Measurements from ENCODE around the gene PSMD14.
"Not testable (repeated sequence)": the region's sequence is repeated elsewhere in the genome, so short reads cannot be mapped to it uniquely, and the experiment has no call there.

Gene PSMD14

DNA sequence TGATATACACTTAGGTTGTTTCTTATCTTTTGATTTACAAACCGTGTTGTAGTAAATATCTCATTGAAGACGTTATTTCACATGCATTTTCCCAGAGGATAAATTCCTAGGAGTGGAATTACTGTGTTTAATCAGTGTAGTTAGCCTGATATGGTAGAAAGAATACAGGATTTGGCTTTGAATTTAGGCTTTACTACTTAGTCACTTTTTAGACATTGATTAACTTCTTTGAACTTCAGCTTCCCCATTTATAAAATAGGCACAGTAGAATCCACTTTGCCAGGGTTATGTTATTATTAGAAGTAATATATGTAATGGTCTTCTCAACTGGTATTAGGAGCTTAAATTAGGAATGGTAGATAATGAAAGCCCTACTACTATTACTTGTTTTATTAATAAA is 27.4 kb downstream of the PSMD14 start:
- DNase-seq (ENCODE audit: low read depth in 2 of 2, low spot score in 1 of 2), result no peak

DNA sequence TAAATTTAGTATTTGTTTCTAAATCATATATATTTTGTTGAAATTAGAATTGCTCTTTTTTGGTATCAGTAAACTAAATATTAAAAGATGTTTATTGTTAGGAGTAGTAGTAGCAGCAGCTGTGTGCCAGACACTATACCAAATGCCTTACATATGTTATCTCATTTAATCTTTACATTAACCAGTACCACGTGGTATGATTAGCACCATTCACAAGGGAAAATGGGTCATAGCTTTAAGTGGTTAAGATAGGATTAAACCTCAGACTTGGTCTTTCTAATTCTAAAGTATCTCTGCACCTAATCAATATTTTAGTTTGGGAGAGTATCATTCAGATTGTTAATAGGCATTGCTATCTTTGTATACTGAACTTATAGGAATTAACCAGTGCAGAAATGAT is 29.0 kb downstream of the PSMD14 start:
- no peak for DNase-seq (ENCODE audit: low read depth in 2 of 2, low spot score in 1 of 2)

DNA sequence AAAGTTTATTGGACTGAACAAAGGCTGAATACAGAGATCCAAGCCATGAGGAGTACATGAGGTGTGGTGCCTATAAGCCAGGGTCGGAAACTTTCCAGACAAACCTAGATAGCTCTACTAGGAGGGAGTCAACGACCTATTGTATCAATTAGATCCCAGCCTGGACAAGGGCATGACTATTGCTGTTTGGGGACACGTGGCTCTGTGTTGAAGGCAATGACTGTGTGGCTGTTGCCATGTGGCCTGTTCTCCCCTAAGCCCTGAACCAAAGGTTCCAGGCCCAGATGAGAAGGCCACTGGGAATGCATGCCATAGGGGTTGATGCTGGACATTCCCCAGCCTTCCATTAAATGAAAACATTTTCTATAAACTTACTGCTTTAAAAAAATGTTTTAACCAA is 31.3 kb downstream of the PSMD14 start:
- DNase-seq (ENCODE audit: low read depth in 2 of 2, low spot score in 1 of 2), result not testable (repeated sequence)

DNA sequence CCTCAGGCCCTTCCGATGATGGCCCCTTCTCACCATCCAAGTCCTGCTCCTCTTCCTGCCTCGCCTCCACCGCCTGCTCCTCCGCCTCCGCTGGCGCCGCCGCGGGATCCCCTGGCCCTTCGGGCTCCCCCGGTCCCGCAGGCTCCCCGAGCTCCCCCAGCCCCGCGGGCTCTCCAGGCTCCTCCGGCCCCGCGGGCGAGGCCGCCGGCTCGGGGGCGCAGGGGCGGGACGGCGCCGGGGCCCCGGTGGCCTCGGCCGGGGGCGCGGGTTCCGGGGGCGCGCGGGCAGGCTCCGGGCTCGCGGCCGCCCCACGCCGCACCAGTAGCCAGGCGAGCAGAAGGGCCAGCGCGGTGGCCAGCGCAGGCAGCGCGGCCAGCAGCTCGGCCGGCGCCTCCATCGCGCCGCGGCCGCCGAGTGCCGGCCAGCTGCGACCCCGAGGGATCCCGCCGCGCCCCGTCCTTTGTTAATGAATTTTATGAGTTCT is 32.7 kb downstream of the PSMD14 start:
- not testable (repeated sequence) for DNase-seq (ENCODE audit: low read depth in 2 of 2, low spot score in 1 of 2)

DNA sequence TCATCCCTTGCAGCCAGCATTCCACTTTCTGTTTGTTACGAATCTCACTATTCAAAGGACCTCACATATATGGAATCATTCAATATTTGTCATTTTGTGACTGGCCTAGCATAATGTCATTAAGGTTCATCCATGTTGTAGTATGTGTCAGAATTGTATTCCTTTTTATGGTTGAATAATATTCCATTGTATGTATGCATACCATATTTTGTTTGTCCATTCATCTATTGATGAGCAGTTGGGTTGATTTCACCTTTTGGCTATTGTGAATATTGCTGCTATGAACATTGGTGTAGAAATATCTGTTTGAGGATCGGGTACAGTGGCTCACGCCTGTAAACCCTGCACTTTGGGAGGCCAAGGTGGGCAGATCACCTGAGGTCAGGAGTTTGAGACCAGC is 35.0 kb downstream of the PSMD14 start:
- DNase-seq (ENCODE audit: low read depth in 2 of 2, low spot score in 1 of 2), result no peak

DNA sequence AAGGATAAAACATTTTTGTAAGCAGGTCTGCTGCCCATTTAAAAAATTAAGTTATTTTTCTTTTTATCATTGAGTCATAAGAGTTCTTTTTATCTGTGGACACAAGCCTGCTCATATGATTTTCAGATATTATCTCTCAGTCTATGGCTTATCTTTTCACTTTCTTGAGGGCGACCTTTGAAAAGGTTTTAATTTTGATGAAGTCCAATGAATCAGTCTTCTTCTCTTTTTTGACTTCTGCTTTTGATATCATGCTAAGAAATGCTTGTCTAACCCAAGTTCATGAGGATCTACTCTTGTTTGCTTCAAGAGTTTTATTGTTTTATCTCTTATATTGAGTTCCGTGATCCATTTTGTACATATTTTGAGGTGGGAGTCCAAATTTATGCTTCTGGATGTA is 36.5 kb downstream of the PSMD14 start:
- no peak for DNase-seq (ENCODE audit: low read depth in 2 of 2, low spot score in 1 of 2)

DNA sequence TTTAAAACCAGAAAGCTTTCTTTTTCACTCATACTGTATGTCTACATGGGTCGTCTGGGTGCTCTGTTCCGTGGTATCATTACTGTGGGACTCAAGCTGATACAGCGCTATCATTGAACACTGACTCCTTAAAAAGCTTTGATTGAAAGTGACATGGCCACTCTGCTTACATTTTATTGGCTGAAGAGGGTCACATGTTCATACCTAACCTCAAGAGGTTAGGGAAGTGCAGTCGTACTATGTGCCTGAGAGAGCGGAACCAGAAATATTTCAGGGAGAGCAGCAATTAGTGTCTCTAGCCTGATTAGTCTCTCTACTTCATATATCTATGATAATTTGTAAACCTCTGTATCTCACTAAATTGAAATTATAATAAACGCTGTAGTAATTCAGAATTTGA is 43.5 kb downstream of the PSMD14 start:
- no peak for DNase-seq (ENCODE audit: low read depth in 2 of 2, low spot score in 1 of 2)

DNA sequence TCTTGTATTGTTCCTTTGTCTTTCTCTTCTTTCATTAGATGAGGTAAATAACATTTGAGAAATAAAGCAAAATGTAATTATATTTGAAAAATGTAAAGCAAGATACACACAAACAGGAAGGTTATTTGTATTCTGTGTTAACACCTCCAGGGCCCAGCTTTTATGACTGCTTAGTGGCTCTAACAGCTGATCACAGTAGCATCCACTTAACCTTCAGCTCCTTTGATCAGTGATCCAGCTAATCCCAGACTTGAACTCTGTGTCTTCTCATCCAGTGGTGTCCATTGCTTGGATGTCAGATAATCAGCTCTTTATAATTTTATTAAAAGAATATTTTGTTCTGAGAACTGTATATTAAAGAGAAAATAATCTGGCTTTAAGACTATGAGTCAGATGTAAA is 44.5 kb downstream of the PSMD14 start:
- DNase-seq (ENCODE audit: low read depth in 2 of 2, low spot score in 1 of 2), result no peak

DNA sequence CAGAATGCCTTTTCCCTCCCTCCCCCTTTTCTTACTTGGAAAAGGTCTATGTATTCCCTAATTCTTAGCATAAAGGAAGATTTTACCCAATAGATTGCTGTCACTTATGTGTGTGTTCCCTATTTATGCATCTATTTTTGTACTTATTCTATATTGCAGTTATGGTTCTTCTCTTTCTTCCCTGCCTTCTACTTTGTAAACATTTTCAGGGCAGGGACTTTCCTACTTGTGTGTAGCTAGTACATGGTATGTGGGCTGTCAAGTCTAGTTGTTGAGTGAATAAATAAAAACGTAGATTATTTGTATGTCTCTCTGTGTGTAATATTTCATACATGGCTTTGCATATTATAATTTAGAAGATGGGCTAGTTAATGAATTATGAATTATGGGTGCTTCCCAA is 45.3 kb downstream of the PSMD14 start:
- no peak for DNase-seq (ENCODE audit: low read depth in 2 of 2, low spot score in 1 of 2)

DNA sequence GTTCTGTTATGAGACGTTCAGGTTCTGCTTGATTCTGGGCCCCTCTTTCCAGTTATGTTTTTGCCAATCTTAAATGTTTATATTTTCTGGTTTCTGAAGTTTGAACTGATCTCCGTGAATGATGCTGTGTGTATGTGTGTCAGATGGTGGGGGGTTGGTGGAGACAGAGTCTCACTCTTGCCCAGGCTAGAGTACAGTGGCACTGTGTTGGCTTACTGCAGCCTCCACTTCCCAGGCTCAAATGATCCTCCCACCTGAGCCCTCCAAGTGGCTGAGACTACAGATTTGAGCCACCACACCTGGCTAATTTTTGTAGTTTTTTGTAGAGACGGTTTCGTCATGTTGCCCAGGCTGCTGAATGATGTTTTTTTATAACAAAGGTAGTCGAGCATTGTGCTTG is 45.9 kb downstream of the PSMD14 start:
- no peak for DNase-seq (ENCODE audit: low read depth in 2 of 2, low spot score in 1 of 2)

DNA sequence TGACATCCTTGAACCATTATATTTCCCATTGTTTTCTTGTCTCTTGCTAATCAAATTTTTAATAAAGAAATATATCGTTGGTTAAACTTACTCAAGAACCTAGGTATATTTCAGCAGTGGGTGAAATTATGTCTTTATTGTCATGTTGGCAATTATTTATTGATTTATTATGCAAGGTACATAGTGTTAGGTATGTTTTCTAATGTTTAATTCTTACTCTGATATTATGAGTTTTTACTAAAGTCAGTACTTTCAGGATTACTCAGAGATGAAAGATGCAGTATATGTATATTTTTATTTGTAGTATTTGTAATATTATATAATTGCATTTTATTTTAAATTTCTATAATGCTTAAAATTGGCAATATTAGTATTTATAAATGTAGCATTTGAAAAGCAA is 46.9 kb downstream of the PSMD14 start:
- no peak for DNase-seq (ENCODE audit: low read depth in 2 of 2, low spot score in 1 of 2)

DNA sequence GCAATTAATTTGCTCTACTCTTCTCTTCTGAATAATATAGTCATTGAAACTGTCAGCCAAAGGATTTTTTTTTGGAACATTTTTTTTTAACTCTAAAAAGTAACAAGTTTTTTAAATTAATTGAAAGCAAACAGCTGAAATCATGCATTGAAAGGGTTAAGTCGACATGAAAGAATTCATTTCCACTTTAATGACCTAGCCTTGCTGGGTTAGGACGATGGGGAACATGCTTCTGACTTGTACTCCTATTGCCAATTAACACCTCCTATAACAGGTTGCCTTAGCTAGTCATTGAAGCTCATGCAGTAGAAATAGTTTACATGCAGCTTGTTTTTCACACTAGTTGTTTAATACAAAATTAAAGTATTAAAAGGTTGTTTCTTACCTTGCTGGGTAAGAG is 47.8 kb downstream of the PSMD14 start:
- DNase-seq (ENCODE audit: low read depth in 2 of 2, low spot score in 1 of 2), result no peak

DNA sequence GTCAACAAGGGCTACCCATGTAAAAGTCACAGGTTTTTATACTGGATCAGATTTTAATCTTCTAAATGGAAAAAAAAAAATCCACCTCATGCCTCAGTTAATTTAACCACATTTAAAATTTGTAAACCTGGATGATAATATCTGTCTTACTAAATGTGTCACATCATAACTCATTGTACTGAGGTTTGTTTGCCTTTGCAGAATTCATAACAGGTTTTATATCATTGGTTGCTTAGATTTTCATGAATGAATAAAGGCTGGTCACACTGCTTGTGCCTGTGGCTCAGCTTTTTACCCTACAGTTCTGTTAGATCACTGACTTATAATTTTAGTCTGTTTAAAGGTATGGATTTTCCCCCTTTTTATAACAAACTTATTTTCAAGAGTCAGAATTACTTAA is 48.9 kb downstream of the PSMD14 start:
- DNase-seq (ENCODE audit: low read depth in 2 of 2, low spot score in 1 of 2), result no peak

DNA sequence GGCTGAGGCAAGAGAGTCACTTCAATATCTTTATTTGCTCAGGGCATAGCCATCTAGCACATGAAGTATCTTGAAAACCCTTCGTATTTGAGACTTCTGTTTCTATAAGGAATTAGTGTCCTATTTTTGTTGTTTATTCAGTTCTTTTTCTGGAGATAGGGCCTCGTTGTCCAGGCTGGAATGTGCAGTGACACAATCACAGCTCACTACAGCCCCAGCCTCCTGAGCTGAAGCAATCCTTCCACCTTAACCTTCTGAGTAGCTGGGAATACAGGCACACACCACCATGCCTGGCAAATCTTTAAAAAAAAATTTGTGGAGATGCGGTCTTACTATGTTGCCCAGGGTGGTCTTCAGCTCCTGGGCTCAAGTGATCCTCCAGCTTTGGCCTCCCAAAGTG is 50.6 kb downstream of the PSMD14 start:
- DNase-seq (ENCODE audit: low read depth in 2 of 2, low spot score in 1 of 2), result no peak

DNA sequence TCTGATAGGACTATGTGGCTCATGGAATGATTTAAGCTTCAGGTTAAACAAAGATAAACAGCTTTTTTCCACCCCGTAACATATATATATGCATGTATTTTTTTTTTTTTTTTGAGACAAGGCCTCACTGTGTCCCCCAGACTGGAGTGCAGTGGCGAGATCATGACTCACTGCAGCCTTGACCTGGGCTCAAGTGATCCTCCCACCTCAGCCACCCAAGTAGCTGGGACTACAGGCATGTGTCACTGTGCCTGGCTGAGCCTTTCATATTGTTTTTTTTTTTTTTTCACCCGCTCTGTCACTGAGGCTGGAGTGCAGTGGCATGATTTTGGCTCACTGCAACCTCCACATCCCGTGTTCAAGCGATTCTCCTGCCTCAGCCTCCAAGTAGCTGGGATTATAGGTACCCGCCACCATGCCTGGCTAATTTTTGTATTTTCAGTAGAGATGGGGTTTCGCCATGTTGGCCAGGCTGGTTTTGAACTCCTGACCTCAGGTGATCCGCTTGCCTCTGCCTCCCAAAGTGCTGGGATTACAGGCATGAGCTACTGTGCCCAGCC is 52.0 kb downstream of the PSMD14 start:
- not testable (repeated sequence) for DNase-seq (ENCODE audit: low read depth in 2 of 2, low spot score in 1 of 2)

DNA sequence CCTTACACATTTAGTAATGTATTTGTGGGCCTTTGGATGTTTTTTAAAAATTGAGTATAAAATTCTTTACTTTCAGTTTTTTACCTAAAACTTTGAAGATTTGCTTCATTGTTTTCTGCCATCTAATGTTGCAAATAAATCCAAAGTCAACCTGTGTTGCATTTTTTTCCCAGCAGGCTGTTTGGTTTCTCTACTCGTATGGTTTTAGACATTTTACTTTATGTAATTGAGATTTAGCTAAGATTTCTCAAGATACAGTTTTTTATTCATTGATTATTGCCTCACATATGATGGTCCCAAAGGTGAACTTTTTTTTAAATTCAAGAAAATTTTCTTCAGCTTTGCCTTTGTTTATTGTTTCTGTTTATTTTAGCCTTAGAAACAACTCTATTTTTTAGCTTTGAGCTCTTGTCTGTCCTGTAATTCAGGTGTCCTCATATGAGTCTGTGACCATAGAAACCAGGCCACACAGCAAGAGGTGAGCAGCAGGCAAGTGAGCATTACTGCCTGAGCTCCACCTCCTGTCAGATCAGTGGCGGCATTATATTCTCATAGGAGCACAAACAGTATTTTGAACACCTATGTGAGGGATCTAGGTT is 54.4 kb downstream of the PSMD14 start:
- DNase-seq (ENCODE audit: low read depth in 2 of 2, low spot score in 1 of 2), result no peak

DNA sequence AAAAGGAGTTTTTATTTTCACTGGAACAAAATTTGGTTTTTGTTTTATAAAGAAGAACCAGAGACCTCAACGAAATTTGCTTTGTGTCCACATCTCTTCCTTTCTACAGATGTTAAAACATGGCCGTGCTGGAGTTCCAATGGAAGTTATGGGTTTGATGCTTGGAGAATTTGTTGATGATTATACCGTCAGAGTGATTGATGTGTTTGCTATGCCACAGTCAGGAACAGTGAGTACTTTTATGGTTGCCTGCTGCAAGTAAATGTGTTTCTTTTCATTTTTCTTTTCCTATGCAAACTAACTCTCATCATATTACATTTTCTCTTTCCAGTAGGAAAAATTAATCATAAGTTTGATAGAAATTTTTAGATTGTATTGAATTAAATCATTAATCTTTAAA is 59.5 kb downstream of the PSMD14 start:
- DNase-seq (ENCODE audit: low read depth in 2 of 2, low spot score in 1 of 2), result no peak

DNA sequence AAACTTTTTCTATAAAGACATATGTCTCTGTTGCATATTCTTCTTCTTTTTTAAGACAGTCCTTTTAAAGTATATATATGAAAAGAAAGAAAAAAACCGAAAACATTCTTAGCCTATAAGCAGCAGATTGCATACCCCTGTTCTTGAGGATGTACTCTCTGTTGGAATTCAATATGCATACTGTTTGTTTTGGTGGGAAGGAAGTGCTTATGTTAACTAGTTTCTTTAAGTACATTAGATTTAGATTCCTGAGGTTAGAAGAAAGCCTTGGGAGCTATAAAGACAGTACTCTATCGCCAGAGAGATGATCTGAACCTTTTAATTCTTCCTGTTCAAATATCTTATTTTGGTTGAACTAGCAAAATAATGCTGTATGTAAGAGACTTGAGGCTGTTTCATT is 61.1 kb downstream of the PSMD14 start:
- DNase-seq (ENCODE audit: low read depth in 2 of 2, low spot score in 1 of 2), result no peak

DNA sequence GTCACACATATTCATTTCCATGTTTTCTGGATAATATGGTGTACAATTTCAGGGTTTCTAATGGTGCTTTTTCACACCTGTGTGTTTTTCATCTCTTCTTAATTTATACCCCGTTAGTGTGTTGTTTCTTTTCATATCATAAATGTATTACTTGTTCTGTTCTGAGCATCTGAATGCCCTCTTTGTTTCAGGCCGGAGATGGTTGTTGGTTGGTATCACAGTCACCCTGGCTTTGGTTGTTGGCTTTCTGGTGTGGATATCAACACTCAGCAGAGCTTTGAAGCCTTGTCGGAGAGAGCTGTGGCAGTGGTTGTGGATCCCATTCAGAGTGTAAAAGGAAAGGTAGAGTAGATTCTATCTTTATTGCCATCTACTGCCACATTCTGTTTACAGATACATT is 62.8 kb downstream of the PSMD14 start:
- DNase-seq (ENCODE audit: low read depth in 2 of 2, low spot score in 1 of 2), result no peak

DNA sequence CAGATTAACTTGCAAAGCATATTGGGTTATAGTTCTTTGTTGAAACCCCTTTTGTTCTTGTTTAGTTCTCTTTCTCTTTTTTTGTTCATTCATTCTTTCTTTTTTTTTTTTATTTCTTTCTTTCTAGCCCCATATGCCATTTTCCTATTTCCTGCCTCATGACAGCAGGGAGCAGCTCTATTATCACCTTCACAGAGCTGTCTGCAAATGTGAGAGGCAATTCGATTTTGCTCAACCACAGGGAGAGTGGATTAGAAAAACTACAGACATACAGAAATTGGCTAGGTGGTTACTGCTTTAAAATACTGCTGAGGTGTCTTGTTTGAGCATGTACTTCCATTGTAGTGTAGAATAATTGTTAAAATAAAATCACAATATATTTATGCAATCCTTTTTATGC is 63.6 kb downstream of the PSMD14 start:
- no peak for DNase-seq (ENCODE audit: low read depth in 2 of 2, low spot score in 1 of 2)

DNA sequence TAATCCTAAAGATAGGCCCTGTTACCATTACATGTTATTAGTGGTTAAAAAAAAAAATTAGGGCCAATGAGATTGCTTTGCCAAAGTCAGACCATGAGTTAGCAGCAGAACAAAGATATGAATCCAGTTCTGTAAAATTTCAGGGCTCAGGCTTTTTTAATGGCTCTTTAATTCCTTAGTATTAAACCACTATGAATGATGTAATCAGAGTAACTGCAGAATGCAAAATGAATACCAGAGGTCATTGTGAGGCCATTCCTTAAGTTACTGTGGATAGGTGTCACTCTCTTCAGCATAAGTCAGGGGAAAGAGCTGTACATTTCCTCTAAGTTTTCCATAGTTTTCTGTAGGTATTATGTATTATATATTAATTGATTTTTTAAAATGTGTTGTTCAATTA is 65.7 kb downstream of the PSMD14 start:
- DNase-seq (ENCODE audit: low read depth in 2 of 2, low spot score in 1 of 2), result no peak

DNA sequence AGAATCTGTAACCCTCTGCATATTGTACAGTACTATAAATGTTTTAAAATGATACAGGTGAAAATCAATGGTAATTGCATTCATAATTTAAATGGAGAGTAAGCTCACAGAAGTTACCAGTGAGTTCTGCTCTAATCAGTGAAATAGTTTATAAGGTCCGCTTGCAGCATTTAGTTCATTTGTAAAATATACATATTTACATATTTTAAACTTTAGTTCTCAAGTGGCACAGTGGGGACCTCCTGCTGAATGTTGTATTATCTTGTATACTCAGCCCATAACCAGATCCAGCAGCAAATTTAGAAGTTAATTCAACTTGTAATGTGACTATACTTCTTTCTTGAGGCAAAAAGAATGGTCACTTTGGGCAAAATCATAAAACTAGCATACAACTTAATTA is 66.2 kb downstream of the PSMD14 start:
- no peak for DNase-seq (ENCODE audit: low read depth in 2 of 2, low spot score in 1 of 2)

DNA sequence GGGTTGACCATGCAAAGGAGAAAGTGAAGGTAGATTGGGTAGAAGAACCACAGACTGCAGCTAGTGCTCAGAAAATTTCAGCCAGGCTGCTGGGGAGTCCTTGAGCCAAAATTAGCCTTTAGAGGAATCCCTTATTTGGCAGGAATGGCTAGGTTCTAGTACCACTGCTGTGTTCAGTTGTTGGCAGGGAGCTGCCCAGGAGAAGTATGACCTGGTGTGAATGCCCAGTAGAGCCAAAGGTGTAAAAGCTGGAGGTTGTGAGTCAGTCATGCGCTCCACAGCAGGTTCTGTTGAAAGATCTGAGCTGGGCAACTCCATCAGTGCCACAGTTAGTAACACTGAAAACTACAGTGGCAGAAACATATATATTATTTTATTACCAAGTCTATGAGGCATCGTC is 71.5 kb downstream of the PSMD14 start:
- no peak for DNase-seq (ENCODE audit: low read depth in 2 of 2, low spot score in 1 of 2)
